Hematopoietic multipotent progenitor cell treated with erythropoietin and hydrocortisone succinate and interleukin-3 and kit ligand, for 15 days (in vitro differentiated cells): ENCODE results near the gene ALK.

Experiments used
- DNase-seq: peaks from one replicate; pipeline ENCODE4 v3.0.0-alpha.2; 2015; ENCODE audit warnings: low spot score

The ALK gene

DNA sequence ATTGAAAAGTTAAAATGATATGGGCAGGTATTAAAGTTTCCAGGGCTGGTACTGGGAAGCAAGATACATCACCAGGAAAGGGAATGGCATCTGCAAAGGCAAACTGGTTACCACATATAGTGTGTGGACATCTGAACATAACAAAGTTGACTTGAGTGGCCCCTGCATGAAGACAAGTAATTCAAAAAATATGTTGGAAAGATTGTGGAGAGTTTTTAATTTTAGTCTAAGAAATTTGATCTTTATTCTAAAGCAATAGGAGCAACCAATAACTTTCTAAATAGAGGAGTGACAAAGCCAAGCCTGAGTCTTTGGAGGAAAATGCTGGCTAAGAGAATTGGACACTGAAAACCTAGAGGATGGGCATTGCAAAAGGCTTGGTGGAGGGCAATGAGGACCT, 278.2 kb downstream of the ALK start:
- no peak for DNase-seq

DNA sequence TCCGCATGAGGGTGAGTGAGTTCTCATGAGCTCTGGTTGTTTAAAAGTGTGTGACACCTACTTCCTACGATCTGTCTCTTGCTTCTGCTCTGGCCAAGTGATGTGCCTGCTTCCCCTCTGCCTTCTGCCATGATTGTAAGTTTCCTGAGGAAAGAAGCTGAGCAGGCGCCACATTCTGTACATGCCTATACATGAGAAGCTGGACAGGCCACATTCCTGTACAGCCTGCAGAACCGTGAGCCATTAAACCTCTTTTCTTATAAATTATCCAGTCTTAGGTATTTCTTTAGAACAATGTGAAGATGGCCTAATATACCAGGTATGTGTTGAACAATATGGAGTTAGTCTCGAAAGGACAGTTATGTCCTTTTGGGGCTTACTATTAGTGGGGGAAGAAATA, 281.0 kb downstream of the ALK start:
- DNase-seq = no peak

DNA sequence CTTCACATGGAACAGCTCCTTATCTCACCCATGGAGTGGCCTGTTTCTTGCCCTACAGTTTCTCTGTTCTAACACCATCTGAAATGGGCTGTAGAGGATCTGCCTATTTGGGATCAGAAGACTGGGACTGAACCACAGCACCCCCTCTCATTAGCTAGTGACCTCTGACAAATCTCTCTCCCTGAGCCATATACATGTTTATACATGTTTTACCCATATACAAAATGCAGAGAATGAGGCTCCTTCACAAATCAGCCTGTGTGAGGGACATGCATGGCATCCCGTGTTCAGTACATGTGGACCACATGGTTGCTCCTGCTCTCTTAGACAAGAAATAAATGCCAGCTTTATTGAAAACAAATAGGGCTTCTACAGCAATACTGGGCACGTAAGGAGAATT, 282.7 kb downstream of the ALK start:
- DNase-seq = no peak

DNA sequence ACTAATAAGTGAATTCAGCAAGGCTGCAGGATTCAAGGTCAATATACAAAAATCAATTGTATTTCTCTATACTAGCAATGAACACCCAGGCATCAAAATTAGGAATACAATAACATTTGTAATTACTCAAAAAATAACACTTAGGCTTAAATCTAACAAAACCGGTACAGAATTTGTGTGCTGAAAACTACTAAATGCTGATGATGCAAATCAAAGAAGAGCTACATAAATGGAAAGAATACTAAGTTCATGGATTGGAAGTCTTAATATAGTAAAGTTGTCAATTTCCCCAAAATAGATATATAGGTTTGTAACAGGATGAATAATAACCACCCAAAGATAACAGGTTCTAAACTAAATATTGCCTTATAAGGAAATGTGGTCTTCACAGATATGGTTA, 286.5 kb downstream of the ALK start:
- no peak for DNase-seq

DNA sequence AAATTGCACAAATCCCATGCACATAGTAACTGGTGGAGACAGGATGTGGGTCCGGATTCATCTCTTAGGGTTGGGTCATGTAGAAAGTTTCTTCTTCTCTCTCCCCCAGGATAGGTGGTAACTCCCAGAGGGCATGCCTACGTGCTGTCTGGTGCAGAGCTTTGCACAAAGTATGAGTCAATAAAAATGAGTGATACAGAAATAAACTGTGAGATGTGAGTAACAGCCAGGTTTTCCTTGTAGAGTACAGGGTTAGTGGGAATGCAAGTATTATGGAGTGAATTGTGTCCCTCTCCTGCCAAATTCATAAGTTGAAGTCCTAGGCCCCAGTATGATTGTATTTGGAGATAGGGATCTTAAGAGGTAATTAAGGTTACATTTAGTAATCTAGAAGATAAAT, 289.4 kb downstream of the ALK start:
- no peak for DNase-seq

DNA sequence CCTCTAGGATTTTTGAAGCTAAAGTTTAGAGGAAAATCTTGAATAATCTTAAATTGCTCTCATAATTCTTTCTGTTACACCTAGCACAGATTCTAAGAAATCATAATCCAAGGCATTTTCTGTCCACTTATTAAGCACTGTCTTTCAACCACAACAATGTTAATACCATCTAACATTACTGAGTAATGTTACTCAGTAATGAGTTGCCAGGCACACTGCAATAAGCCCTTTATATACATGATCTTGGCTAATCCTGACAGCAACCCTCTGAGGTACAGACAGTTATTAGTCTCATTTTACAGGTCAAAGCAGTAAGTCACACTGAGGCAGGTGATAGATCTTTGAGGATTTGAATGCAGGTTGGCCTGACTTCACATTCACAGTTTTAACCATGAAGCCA, 291.9 kb downstream of the ALK start:
- no peak for DNase-seq

DNA sequence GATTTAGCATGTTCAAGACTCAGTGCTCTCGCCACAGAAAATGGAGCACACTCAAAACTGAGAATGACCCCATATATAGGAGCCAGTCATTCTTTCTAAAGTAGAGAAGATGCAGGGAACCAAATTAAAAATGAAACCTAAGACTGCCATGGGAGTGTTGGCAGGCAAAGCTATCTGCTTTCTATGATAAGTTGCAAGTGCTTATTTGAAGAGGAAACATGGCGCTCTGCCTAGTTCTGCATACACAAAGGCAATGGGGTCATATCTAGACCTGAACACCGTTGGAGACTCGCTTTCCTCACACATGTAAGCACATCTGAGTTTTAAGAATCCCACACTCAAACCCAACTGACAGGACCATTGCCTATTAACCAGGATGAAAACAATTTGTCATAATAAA, 292.5 kb downstream of the ALK start:
- DNase-seq = no peak

DNA sequence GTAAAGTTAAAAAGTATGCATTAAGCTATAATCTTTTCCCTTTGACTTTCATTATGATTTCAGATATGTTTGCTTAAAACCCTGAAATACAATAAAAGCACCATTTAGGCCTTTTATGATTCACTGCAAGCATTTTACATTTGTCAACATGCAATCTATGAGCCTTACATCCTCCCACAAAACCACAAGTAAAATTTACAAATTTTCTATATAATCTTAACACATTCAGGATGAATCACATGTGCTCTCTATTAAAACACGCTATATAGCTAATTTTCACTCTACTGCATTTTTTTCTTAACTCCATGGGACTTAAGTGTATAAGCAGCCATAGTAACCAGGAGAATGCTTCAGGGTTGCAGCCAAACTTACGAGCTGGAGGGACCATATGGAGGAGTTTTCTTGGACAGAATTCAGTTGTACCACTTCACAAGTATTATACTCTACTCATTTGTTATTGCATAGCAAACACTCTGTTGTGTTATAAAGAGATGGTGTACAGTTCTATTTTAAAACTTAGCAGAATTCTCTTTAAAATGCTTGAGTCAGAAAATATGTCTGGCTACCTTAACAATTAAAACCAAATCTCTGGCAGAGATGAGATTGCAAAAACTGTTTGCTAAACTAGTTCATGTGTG, 293.2 kb downstream of the ALK start:
- no peak for DNase-seq

DNA sequence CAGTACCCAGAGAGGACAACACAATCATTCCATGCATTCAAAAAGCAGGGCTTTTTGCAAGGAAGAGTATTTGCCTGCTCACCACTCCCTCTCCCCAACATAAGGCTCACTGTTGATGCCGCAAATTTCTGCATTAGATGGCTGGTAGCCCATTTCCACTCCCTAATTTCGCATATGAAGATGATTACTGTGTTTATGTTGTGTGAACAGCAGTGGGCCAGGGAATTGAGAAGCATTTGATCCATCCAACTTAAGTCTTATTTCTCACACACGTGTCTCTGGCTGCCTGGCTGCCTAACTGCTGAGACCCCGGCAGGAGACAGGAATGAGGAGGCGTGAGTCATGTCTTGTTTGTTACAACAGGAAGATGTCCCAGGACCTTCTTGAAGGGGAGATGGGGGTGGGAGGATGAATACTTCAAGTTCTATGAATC, 294.1 kb downstream of the ALK start:
- no peak for DNase-seq

DNA sequence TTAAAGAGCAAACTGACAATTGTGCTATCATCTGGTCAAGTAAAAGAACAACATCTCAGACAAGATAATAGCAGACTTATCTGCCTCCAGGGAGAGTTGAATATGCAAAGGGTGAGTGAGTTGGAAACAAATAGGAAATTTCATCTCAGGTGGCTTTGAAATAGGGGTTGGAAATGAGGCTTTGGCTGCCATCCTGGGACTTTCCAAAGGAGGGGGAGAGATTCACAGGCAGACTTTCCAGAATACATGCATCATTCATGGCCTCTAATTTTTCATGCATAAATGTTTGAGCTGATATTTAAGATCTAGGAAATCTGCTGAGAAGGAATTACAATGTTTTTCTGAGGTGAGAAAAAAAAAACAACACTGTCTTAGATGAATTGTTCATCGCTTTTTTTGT, 300.5 kb downstream of the ALK start:
- DNase-seq = no peak

DNA sequence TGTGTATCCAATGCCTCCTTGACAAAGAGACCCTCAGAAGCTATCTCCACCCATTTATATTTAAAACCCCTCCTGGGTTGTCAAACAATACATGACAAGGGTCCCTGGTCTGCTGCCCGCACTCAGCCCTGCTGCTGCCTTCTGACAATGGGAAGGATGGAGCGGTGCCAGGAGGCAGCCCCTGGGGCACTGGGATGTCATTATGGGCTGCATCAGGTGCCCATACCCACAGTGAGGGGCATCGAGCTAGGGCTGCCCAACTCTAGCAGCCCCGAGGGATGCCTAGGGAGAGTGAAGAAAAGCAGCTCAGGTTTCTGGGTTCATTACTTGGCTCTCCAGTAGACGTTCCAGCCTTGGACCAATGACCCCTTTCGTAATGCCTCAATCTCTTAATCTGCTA, 301.7 kb downstream of the ALK start:
- DNase-seq = no peak

DNA sequence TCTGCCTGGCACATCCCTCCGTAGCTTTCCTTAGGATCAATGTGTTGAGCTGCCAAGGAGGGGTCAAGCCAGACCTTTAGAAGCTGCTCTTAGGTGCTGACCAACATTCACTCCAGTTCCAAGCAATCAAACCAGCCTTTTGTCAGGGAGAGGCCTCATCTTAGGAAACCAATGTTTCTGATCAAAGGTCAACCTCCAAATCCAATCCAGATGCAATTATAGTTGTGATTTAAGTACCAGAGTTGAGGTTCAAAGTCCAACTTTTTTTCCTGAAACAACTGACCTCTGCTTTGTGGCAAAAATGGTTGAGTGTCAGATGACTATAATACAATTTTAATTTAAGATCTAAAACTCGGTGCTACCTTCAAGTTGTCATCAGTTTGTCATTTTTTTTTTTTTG, 303.4 kb downstream of the ALK start:
- no peak for DNase-seq

DNA sequence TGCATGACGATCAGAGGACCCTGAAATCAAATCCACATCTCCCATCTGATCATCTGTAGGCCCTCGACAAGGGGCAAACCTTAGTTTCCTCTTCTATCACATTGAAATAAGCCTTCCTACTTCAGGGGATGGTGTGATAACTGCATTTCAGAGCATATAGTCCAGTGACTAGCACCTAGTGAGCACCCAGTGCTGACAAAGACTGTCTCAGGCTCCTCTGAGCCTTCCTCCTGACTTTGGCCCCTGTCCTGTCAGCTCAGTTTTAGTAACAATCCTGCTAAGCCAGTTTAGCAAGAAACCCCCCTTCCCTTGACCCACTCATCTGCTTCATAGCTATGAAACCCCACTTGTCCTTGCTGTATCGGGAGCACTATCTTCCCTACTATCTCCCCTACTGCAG, 304.0 kb downstream of the ALK start:
- DNase-seq = no peak

DNA sequence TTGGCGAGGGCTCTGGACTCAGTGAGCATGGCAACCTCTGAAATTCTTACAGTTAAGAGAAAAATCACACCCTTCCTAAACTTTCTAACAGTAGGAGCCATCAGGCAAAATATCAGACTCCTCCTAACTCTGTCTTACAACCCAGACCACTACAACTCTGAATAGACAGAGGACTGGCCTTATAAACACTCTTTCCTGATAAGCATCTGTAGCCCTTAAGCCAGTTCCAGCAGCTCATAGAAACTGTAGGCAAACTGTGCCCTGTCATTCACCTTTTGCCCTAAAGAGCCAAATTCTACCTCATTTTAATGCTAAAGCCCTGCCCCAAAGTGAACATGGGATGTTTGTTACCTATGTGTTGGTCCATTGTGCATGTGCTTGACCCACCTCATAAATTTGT, 304.8 kb downstream of the ALK start:
- DNase-seq = no peak

DNA sequence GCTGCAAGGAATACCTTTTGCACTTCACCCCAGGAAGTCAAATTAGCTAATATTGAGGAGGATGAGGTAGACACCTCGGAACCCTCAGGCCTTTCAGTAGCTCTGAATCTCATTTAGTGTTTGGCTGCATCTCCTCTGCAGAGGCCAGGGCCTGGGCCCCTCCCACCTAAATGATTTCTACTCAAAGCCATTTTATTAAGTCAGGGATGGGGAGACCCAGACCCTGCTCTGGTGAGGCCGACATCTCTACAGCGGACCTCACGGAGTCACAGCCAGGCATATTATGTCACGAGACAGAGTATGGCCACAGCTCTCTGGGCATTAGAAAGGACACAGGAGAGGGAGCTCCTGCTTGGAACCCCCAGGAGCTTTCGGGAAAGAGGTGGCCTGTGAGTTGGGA, 305.5 kb downstream of the ALK start:
- DNase-seq = no peak

DNA sequence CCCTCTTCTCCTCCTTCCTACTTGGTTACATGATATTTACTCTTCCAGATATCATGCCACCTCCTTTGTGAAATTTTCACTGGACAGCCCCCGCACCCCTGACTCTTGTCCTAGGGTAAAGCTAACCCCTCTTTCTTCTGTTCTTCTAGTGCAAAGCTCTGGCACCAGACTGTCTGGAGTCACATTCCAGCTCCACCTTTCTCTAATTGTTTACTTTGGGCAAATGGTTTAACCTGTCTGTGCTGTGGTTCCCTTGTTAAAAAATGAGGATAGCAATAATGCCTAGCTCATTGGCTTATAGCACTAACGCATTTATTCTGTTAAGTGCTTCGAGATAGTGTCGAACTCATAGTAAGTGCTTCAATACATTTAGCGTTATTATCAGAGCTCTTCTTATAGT, 306.2 kb downstream of the ALK start:
- no peak for DNase-seq

DNA sequence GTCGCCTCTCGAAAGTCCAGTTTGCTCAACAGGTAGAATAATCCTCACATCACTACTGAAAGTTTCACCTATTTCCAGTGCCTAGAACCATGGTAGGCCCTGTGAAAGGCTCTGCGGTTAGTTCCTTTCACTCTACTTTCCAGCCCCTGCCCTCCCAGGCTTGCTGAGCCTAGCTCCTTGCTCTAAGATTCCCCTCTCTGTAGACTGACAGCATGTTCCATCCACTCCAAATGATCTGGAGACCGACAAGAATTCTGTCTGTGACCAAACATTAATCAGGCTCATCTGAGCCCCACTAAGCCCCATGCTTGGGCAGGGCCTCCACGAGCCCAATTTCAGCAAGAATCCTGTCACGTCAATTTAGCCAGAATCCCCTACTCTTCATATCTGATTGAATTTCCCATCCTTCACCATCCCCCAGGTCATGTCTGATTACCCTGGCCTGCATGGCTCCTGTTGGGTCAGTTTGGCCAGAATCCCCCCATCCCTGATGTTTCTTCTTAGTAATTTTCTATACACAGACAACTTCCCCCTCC, 307.0 kb downstream of the ALK start:
- DNase-seq = no peak

DNA sequence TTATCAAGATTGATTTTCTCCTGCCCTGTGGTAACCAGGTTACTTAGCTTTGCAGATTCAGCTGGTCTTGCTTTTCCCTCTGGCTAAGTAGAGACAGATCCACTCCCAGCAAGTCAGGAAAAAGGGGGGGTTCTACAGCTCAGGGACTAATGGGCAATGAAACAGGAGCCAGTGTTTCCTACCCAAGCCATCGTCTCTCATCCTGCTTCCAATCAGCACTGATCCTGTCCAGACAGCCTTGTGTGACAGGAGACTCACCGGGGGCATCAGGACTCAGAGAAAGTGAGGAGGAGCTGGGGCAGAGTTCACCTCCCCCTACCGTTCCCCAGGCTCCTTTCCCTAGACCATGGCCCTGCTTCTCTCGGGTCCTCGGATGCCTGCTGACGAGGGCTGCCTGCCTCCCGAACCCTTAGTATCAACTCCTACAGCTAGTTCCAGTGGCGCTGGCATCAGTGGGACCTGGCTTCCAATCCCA, 307.6 kb downstream of the ALK start:
- no peak for DNase-seq

DNA sequence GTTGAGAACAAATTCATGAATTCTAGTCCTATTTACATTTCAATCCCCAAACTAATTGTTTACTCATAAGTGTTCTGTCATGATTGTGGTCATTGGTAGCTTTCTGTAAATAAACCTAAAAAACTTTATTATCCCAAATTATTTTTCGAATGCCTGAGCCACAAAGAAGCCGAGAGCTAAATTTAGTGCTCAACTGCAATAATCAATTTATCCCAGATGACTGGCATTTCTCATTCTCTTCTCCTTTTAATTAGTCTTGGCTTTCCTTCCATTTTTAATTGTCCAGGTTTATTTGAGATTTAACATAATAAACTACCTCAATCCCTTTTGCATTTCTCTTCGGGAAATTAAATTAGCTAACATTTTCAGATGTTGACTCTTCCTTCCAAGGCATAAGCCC, 308.3 kb downstream of the ALK start:
- no peak for DNase-seq

DNA sequence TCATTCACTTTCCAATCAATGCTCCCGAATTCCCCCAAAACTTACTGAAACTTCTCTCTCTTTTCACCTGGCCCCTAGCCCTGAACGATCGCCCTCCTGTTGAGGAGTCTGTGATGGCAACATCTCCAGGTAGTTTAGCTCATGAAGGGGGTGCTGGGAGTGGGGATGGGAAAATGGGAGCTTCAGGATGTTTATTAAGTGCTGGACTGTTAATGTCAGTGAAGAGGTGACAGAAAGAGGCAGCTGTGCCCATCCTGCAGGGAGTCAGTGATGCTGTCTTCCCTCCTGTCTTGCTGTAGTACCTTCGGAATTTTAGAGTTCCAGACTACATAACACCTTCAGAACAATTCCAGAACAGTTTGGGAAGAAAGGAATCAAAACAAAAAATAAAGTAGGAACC, 308.8 kb downstream of the ALK start:
- no peak for DNase-seq

DNA sequence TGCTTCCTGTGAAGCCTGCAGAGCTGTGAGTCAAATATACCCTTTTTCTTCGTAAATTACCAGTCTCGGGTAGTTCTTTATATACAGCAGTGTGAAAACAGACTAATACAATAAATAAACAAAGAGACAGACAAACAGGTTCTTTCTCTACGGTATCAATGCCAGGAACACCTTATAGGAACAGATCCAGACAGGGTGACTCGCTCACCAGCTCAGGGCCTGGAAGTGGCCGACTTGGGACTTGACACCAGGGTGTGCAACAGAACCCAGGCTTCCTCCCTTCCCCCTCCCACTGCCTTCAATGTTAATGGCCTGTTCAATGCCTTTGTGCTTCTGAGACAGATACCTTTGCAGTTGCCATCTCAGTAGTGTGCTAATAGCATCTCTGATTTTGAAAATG, 309.5 kb downstream of the ALK start:
- DNase-seq = no peak

DNA sequence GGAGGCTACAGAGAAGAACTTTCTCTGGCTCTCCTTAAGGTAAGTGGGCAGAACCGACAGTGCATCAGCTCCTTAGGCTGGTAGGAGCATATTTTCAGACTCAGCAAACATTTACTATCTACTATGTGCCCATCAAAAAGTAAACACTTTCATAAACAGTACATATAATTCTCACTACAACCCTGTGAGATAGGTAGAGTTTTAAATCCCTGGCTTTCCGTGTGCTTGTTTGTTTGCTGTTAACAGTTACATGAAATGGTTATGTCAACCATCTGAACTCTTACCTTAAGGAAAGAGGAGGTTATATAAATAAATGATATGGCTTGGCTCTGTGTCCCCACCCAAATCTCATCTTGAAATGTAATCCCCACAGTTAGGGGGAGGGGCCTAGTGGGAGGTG, 310.1 kb downstream of the ALK start:
- DNase-seq = no peak

DNA sequence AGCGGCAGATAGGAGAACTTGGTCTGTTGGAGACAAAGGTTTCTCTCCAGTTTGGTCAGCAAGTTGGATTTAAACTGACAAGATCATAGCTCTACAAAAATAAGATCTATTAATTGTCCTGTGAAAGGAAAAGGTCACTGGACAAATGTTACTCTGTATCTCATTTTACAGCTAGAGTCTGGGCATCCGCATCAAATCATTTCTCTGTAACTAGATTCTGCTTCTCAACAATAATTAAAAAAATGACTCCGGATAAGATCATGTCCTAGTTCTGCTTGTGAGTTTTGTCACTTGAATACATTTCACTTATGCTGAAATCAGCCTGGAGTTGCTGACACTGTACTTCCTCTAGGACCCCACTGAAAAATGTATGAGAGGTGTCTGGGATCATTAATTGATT, 310.8 kb downstream of the ALK start:
- no peak for DNase-seq

DNA sequence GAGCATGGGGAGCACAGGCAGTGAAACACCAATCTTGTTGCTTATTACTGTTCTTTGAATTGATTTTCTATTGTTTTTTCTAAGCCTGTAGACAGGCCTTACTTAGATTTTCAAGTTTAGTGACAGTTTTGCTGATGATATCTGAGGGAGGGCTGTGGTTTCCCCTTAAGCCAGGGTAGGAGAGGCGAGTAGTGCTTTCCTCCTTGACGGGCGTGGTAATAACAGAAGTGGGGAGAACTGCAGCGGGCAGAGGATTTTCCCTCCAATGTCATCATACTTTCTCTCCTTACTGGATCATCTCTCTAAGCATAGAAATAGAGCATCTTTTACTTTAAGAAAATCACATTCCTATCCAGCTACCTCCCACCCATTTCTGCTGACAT, 314.4 kb downstream of the ALK start:
- DNase-seq = no peak
